Heart left ventricle (tissue), 16 donors: ENCODE data around the gene MMP10. TPM values are rescaled to one million over a fixed set of nuclear protein-coding genes. Genes with fewer than 3 reads are reported as not detected.

Experiments
- ATAC-seq, 4 donors: fragments of 200-7000 bp; cut with Tn5 transposase; one replicate each; pipeline ENCODE4 v1.9.1; 2020 to 2022; ENCODE audit warnings: moderate library complexity in 4 of 4, mild to moderate bottlenecking in 3 of 4, moderate number of reproducible peaks in 1 of 4
- DNase-seq, 5 donors: peaks; one replicate each; pipeline ENCODE4 v3.0.0-alpha.2; 2020
- H3K27ac ChIP-seq, 12 donors: fragments of 200-600 bp; sonication (generic) in 4 of 12; one replicate each; pipeline versions ENCODE4 v1.5.0 to v1.8.0; 2016 to 2022; ENCODE audit warnings: mild to moderate bottlenecking in 2 of 12
- H3K27me3 ChIP-seq, 9 donors: fragments of 200-600 bp; sonication (generic) in 2 of 9; one replicate each; pipeline versions ENCODE4 v1.5.1 to v1.8.0; 2016 to 2022; ENCODE audit warnings: mild to moderate bottlenecking in 3 of 9
- H3K36me3 ChIP-seq, 9 donors: fragments of 200-600 bp; sonication (generic) in 2 of 9; one replicate each; pipeline versions ENCODE4 v1.5.0 to v1.8.0; 2018 to 2022; ENCODE audit warnings: mild to moderate bottlenecking in 2 of 9
- H3K4me1 ChIP-seq, 12 donors: fragments of 200-600 bp; sonication (generic) in 4 of 12; one replicate each; pipeline versions ENCODE4 v1.5.0 to v1.8.0; 2016 to 2022; ENCODE audit warnings: mild to moderate bottlenecking in 3 of 12
- H3K4me3 ChIP-seq, 12 donors: fragments of 200-600 bp; sonication (generic) in 4 of 12; one replicate each; pipeline versions ENCODE4 v1.5.0 to v1.8.0; 2017 to 2022; ENCODE audit warnings: mild to moderate bottlenecking in 9 of 12, moderate library complexity in 4 of 12
- H3K9me3 ChIP-seq, 12 donors: fragments of 200-600 bp; sonication (generic) in 4 of 12; one replicate each; pipeline versions ENCODE4 v1.5.0 to v1.8.0; 2016 to 2022; ENCODE audit warnings: mild to moderate bottlenecking in 1 of 12
- CTCF ChIP-seq, 12 donors: fragments of 200-600 bp; sonication (generic) in 4 of 12; IDR thresholded peaks; one replicate each; pipeline versions ENCODE4 v1.5.0 to v1.8.0; 2018 to 2022; ENCODE audit warnings: antibody characterized with exemption in 12 of 12, mild to moderate bottlenecking in 5 of 12
- POLR2A ChIP-seq, 2 donors: fragments of 450-650 bp; IDR thresholded peaks; one replicate each; pipeline ENCODE4 v1.6.1; 2017; ENCODE audit warnings: antibody characterized with exemption in 2 of 2, mild to moderate bottlenecking in 2 of 2, moderate library complexity in 2 of 2
- WGBS, 4 donors: extraction: QIAGEN DNeasy Blood & Tissue Kit in 2 of 4; methylation state at CpG; one replicate each; pipeline versions ENCODE4 v1.1.5 to v1.1.7; 2013 to 2018; 5-methylcytosine and 5-hydroxymethylcytosine counted together
- intact Hi-C, 10 donors: fragments of 100-400 bp; cut with DNase I; formaldehyde crosslinking; loops; one replicate each; pipeline versions ENCODE4 v1.11.1 to v1.14.2; 2022
- polyA plus RNA-seq, 2 donors: library from polyadenylated mRNA; stranded (reverse); fragments of 200-250 nt; gene quantifications; one replicate each; pipeline ENCODE4 v1.2.3, GENCODE V29; 2013
- total RNA-seq, 9 donors: library from RNA; depleted of rRNA in 2 of 9; stranded (reverse); fragments of >200 nt in 2 of 9; fragmentation: NEBNext Ultra II Directional in 3 of 9; extraction: Animal tissue kit (Norgen Biotek cat#: 25700) in 3 of 9; gene quantifications; one replicate each; pipeline versions ENCODE4 v1.1.0 to v1.2.4, GENCODE V29; 2016 to 2023
- donor health status: ischemic (EF 13 %, LVEDD 7.1; RV severe dilation, severe dysfunction).
- donor health status: healthy with polysubstance abuse.
- donor health status: DM: no; HTN: yes; CAD: no.
- donor health status: DM: no; HTN: no; CAD: no.
- donor health status: ischemic (EF 25% LVEDD 6.9; RV normal size, moderate dysfunction).
- donor health status: ischemic (EF 25% LVEDD 5.7; RV mildly dilated, moderate dysfunction).
- donor health status: healthy.
- donor health status: DM: yes; HTN: yes; CAD: no.
- donor health status: ischemic (EF 35%, LVEDD 5.7; RV mildly dilated, moderate dysfunction).
- donor health status: nonischemic (EF 11% LVEDD 7.7; RV severe dilation, severe dysfunction).
- donor health status: DM: yes; HTN: yes; CAD: no.
- donor health status: PGD.
- donor health status: ischemic (EF 29% LVEDD 5.4; RV normal size, mild dysfunction).
- donor health status: nonischemic (EF 23%, LVEDD 6.1; RV moderate dilation, normal function).

The MMP10 gene
- total and polyA plus RNA-seq, 11 donors, result not detected

GRCh38 chr11:102784380-102784779 is 4.0 kb upstream of the MMP10 start:
- H3K27me3 ChIP-seq, result peaks cover 0 to 4% (median 0%) of the 10 kb centered on the region in 9 donors
- H3K36me3 ChIP-seq, result no peaks in the 10 kb centered on the region
- H3K4me3 ChIP-seq, result no peak overlapping the region
- ATAC-seq (no peak), DNase-seq (no peak)
- H3K4me1 ChIP-seq, result no peaks in the 10 kb centered on the region
- no peak for TF ChIP-seq CTCF (IDR thresholded peaks at IDR 0.05)
- TF ChIP-seq POLR2A (IDR thresholded peaks at IDR 0.05), result no peak
- no peaks in the 10 kb centered on the region for H3K9me3 ChIP-seq
- intact Hi-C loops, result no loop called here
- no peak overlapping the region for H3K27ac ChIP-seq
- WGBS, 4 donors, result 81 to 83% (median 81%) methylated on average over 3 of the region's 3 CpGs

- 80 to 98% (median 90%) methylated on average over 2 of the region's 2 CpGs for WGBS, 4 donors
- no peaks in the 10 kb centered on the region for H3K36me3 ChIP-seq
- TF ChIP-seq CTCF (IDR thresholded peaks at IDR 0.05) (no peak), POLR2A (IDR thresholded peaks at IDR 0.05) (no peak)
Measured at GRCh38 chr11:102783720-102784119, 3.3 kb upstream of the MMP10 start.

GRCh38 chr11:102783016-102783415 is 2.6 kb upstream of the MMP10 start:
- DNase-seq, result no peak
- H3K4me1 ChIP-seq, result no peaks in the 10 kb centered on the region
- intact Hi-C loops, result no loop called here
- no peak for ATAC-seq
- peaks cover 0 to 8% (median 0%) of the 10 kb centered on the region in 9 donors for H3K27me3 ChIP-seq
- TF ChIP-seq POLR2A (IDR thresholded peaks at IDR 0.05), result no peak
- TF ChIP-seq CTCF (IDR thresholded peaks at IDR 0.05), result no peak
- no peak overlapping the region for H3K27ac ChIP-seq
- no peaks in the 10 kb centered on the region for H3K9me3 ChIP-seq
- H3K4me3 ChIP-seq, result no peak overlapping the region
- H3K36me3 ChIP-seq, result no peaks in the 10 kb centered on the region

More at GRCh38 chr11:102783720-102784119, 3.3 kb upstream of the MMP10 start:
- DNase-seq (no peak), ATAC-seq (no peak)
- H3K4me1 ChIP-seq, result no peaks in the 10 kb centered on the region
- no peaks in the 10 kb centered on the region for H3K9me3 ChIP-seq
- intact Hi-C loops, result no loop called here
- peaks cover 0 to 4% (median 0%) of the 10 kb centered on the region in 9 donors for H3K27me3 ChIP-seq
- H3K4me3 ChIP-seq, result no peak overlapping the region
- no peak overlapping the region for H3K27ac ChIP-seq

- ATAC-seq (no peak), DNase-seq (no peak)
- WGBS, 4 donors, result 91 to 97% (median 94%) methylated on average over 2 of the region's 2 CpGs
- intact Hi-C loops, result no loop called here
- no peaks in the 10 kb centered on the region for H3K9me3 ChIP-seq
- H3K4me3 ChIP-seq, result no peak overlapping the region
- no peak overlapping the region for H3K27ac ChIP-seq
- H3K4me1 ChIP-seq, result no peaks in the 10 kb centered on the region
- H3K36me3 ChIP-seq, result no peaks in the 10 kb centered on the region
- TF ChIP-seq POLR2A (IDR thresholded peaks at IDR 0.05) (no peak), CTCF (IDR thresholded peaks at IDR 0.05) (no peak)
- H3K27me3 ChIP-seq, result peaks cover 0 to 13% (median 0%) of the 10 kb centered on the region in 9 donors
Measured at GRCh38 chr11:102781676-102782075, 1.2 kb upstream of the MMP10 start.
